H4 (cell line): ENCODE data around the gene DENND1B. TPM values are rescaled to one million over a fixed set of nuclear protein-coding genes. Genes with fewer than 3 reads are reported as not detected.

Experiments used
- DNase-seq: peaks from one replicate; pipeline ENCODE4 v3.0.0-alpha.2; 2015; ENCODE audit warnings: low spot score
- total RNA-seq: library from RNA; depleted of rRNA; stranded (reverse); fragments of >200 nt; shearing (Covaris generic); gene quantifications from 2 replicates; pipeline ENCODE4 v1.2.3, GENCODE V29; 2014

The DENND1B gene
- total RNA-seq, 1 experiment from 2014 or later: 7.3 TPM

GRCh38 chr1:197683895-197684553 is 91.3 kb downstream of the DENND1B start:
- DNase-seq: no peak

GRCh38 chr1:197683280-197683679 is 92.0 kb downstream of the DENND1B start:
- no peak for DNase-seq

GRCh38 chr1:197680311-197680710 is 95.0 kb downstream of the DENND1B start:
- no peak for DNase-seq

DNA sequence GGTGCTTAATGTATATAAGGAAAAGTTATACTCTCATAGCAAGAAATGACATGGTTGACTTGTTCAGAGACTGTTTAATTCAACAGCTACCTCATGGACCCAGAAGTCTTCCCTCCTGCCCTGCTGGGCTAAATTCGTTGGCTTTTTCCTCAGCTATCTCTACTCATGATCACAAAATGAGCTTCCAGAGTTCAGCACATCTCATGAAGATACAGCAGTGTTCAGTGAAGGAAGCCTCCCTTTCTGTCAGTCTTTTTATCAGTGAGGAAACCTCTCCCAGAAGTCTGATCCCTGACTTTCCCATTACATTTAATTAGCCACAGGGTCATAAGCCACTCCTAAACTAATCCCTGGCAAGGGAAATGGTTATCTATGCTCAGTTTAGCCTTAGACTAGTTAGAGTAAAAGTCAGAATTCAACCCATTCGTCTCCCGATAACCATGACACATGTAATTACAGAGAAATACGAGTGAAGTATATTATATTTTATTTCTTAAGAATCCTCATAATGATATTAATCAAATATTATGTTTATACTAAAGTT is 97.5 kb downstream of the DENND1B start:
- no peak for DNase-seq

- no peak for DNase-seq
Observed at GRCh38 chr1:197677313-197677712, 98.0 kb downstream of the DENND1B start.

- DNase-seq: no peak
Observed at GRCh38 chr1:197675583-197676208, 99.6 kb downstream of the DENND1B start.

- DNase-seq: no peak
Observed at GRCh38 chr1:197674286-197674685, 101.0 kb downstream of the DENND1B start.

DNA sequence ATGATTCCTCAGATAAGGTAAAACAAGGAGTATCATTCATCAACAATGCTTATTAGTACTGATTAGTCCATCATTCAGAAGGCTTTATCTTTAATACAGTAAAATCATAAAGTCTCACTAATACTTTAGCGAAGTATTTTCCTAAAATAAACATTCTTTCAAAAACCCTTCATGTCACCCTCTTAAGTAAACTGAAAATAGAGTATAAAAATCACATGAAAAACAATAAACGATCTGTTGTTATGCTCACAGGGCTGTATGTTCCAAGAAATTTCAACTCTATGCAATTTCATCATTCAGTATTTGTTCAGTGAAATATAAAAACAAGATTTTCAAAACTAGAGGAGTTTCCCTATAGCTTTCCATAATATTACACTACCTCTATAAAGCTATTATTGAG is 102.0 kb downstream of the DENND1B start:
- no peak for DNase-seq

- no peak for DNase-seq
Observed at GRCh38 chr1:197672347-197672746, 102.9 kb downstream of the DENND1B start.

DNA sequence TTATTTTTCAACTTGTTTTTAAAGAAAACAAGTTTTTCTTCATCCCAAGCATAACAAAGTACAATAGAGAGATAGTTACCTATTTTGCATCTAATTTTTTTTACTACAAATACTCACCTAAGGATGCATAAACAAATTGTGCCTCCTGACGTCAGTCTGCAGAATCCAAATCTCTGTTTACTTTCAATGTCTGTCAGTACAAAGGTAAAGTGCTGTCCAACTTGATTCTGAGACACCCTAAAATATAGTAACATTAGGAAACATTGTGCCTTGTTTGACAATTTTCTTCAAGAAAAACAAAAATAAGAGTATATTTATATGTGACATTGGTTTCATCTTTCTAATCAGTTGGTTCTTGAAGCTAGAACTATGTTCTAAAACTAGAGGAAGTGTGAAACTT is 103.4 kb downstream of the DENND1B start:
- no peak for DNase-seq

DNA sequence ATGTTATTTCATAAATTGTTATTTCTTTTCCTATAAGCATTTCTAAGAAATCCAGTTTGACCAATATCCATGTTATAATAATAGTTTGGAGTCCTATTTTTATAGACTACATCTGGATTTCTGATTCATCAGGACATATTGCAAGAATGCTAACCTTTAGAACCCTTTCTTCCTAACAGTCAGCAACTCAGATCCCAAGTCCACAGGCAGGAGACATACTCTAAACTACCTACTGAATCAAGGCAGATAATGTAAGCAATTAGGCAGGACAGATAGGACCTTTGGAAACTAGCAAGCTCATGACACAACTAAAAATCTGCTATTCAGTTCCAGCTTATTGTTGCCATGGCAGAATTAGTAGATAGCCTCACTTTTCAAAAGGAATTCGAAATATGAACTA is 104.1 kb downstream of the DENND1B start:
- no peak for DNase-seq

- no peak for DNase-seq
Observed at GRCh38 chr1:197666769-197667285, 108.5 kb downstream of the DENND1B start.

DNA sequence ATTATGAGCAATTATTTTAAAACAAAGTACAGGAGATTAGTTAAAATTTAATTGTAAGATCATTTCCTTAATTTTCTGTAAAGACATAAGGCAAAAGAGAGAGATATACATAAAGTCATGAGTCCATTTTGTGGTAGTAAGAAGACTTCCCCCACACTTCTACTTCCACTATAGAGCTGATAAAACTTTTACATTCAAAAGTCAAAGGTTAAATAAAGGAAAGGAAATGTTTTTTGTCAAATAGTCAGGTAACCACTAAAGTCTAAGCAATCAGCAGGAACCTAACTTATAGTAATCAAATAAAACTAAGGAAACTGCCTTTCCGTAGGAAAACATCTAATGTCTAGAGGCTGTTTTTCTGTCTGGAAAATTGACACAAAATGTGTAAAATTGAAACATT is 110.9 kb downstream of the DENND1B start:
- no peak for DNase-seq

DNA sequence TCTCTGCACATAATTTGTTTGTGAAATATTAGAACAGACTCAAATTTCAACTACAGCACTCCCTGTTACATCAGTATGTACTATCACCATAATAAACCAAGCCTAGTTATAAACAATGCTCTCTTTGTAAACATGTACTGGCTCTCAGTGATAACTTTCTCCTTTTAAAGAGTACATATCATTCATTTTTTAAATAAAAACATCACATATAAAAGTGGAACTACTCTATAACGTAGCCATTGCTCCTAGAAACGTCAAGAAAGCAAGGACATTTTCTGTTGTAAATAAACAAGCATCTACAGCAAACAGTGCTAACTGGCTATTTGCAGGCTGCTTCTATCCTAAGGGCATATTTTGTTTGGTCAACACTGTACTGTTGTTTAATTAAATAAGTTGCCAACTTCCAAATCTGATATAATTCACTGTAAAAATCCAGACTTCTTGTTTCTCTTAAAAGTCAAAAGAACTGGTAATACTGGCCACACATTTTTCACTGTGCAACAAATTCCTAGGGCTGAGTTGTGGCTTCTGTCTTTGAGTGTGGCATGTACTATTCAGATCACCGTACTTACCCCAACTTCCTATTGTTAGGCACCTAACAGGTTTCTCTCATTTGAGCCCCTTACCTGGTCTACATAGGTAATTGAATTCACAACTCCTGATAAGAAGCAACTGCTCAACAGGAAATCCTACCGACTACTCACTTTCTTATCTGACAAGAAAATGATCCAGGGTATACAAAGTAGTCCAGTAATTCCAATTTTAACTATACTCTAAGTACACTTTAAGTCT is 111.9 kb downstream of the DENND1B start:
- peak; percentile 4 for DNase-seq

DNA sequence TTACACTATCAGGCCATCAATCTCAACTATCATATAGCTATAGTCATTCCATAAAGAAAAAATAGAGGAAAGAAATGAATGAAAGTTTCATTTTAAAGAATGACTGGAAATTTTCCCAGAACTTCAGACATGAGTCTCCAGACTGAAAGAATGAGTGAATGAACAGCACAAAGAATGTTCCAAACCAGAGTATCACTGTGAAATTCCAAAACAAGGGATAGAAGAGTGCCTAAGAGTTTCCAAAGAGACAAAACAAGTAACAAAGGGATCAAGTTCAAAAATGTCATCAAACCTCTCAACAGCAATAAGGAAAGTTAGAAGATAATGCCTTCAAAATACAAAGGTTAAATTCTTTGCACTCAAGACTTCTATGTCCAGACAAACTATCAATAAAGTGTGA is 114.9 kb downstream of the DENND1B start:
- no peak for DNase-seq

- no peak for DNase-seq
Observed at GRCh38 chr1:197659171-197659570, 116.1 kb downstream of the DENND1B start.

- DNase-seq: no peak
Observed at GRCh38 chr1:197649188-197649587, 126.1 kb downstream of the DENND1B start.

GRCh38 chr1:197638316-197638715 is 137.0 kb downstream of the DENND1B start:
- no peak for DNase-seq

GRCh38 chr1:197637406-197637805 is 137.9 kb downstream of the DENND1B start:
- no peak for DNase-seq

- DNase-seq: no peak
Observed at GRCh38 chr1:197633447-197634078, 141.7 kb downstream of the DENND1B start.

DNA sequence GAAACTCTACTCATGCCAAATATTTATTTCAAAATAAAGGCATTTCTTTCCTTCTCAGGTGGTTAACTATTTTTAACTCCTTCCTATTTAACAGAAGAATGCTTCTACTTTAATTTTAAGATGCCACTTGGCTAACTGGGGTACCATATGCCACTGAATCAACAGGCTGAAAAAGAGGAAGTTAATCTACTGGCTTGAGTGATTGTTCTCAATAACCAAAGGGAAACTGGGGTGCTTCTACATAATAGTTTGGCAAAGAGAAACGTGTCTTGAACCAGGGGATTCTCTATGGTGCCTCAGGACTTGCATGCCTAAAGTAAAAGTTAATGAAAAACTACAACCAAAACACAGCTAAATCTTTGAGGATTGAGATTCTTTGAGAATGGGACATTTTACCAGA is 142.6 kb downstream of the DENND1B start:
- no peak for DNase-seq

GRCh38 chr1:197632005-197632404 is 143.3 kb downstream of the DENND1B start:
- DNase-seq: no peak
